Activated naive CD4-positive, alpha-beta T cell treated with anti-CD3 and anti-CD28 coated beads, Interleukin-2, amount 50 U/mL, for 24 hours (primary cell): ENCODE measurements around the gene WIPF2.

Experiments used
- H3K27ac Mint-ChIP-seq: one replicate; pipeline ENCODE4 v1.8.0; 2021; ENCODE audit warnings: mild to moderate bottlenecking, mixed read lengths
- H3K27me3 Mint-ChIP-seq: one replicate; pipeline ENCODE4 v1.8.0; 2021; ENCODE audit warnings: mixed read lengths
- H3K36me3 Mint-ChIP-seq: one replicate; pipeline ENCODE4 v1.8.0; 2021; ENCODE audit warnings: mixed read lengths
- H3K4me1 Mint-ChIP-seq: one replicate; pipeline ENCODE4 v1.8.0; 2021; ENCODE audit warnings: mixed read lengths
- H3K4me3 Mint-ChIP-seq: one replicate; pipeline ENCODE4 v1.8.0; 2021; ENCODE audit warnings: mild to moderate bottlenecking, mixed read lengths
- H3K9me3 Mint-ChIP-seq: one replicate; pipeline ENCODE4 v1.8.0; 2021; ENCODE audit warnings: mixed read lengths

WIPF2 gene

DNA sequence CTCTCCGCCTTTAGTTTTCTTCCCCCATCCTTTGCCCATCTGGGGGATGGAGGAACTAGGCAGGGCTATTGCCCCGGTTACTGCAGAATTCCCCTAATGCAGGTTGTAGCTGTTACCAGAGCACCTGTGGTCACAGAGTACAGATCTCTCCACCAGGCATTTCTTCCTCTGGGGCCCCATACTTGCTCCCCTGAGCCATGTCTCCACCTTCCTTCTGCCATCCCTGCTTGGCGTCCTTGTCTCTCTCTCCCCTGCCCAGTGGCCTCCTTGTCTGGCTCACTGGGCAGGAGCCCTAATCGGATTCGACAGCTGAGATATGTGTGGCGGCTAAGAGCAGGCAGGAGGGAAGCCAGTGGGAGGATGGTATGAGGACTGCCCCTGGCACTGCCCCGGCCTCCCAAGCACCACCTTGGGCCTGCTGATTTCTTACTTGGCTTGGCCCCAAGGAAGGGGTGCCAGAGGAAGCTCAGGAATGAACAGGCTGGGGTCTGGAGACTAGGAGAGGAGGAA lies 91.8 kb downstream of the WIPF2 start:
- H3K4me3 Mint-ChIP-seq, result no peak overlapping the region
- peaks cover 40% of the 10 kb centered on the region for H3K4me1 Mint-ChIP-seq
- H3K9me3 Mint-ChIP-seq, result no peaks in the 10 kb centered on the region
- H3K27me3 Mint-ChIP-seq, result no peaks in the 10 kb centered on the region
- H3K27ac Mint-ChIP-seq, result no peak overlapping the region
- no peaks in the 10 kb centered on the region for H3K36me3 Mint-ChIP-seq

DNA sequence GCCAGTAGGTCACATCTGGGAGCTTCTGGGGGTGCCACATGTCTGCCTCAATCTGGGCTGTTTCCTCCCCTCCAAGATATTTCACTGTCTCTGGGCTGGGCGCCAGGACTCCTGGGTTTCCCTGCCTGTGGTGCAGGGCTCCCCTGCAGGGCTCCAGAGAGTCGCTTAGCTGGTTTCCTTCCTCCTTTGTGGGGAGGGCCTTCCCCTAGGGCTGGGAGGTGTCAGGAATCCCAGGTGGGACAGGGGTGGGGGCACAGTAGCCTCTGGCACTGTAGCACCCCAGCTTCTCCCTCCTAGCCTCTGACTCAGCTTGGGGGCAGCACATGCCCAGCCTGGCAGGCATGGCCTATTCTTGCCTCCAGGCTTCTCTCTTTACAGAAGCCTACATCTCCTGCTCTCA lies 92.5 kb downstream of the WIPF2 start:
- H3K27me3 Mint-ChIP-seq, result no peaks in the 10 kb centered on the region
- H3K36me3 Mint-ChIP-seq, result no peaks in the 10 kb centered on the region
- no peak overlapping the region for H3K4me3 Mint-ChIP-seq
- no peak overlapping the region for H3K27ac Mint-ChIP-seq
- H3K4me1 Mint-ChIP-seq, result peaks cover 46% of the 10 kb centered on the region
- H3K9me3 Mint-ChIP-seq, result no peaks in the 10 kb centered on the region

- Mint-ChIP-seq H3K27ac (no peak overlapping the region), H3K9me3 (no peaks in the 10 kb centered on the region), H3K27me3 (no peaks in the 10 kb centered on the region), H3K4me3 (no peak overlapping the region), H3K36me3 (no peaks in the 10 kb centered on the region), H3K4me1 (peaks cover 49% of the 10 kb centered on the region)
Observed at GRCh38 chr17:40312131-40312731, 93.1 kb downstream of the WIPF2 start.

DNA sequence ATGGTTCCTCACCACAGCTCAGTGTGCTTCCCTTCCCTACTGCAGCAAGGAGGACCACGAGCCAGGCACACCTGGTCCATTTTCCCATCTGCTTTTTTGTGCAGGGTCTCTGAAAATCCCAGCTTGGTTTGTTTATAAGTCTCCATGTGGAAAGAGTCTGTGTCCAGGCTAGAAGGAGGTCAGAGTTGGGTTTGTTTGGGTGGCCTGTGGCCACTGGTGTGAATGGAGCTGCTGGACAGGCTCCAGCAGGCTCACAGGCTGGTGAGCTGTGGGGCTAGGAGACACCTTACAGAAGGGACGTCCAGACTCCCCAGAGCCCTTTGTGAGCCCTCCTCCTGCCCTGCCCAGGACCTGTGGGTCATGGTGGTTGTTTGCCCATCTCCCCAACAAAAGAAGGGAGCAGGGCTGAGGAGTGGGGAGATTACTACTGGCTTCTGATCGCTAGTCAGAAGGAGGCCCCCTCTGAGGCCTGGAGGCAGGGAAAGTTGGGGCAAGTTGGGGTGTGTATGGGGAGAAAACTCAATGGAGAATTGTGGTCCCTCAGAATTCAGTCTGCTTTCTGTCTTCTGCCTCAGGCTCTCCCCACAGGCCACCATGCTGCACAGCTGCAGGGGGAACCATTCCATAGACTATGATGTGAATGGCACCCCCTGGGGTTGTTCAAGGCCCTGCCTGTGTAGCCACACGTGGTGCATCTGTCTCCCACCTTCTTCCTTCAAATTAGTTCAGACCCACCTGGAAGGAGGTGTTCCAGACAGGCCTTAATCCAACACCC lies 94.0 kb downstream of the WIPF2 start:
- no peak overlapping the region for H3K4me3 Mint-ChIP-seq
- H3K4me1 Mint-ChIP-seq, result peaks cover 57% of the 10 kb centered on the region
- no peaks in the 10 kb centered on the region for H3K9me3 Mint-ChIP-seq
- H3K36me3 Mint-ChIP-seq, result no peaks in the 10 kb centered on the region
- H3K27me3 Mint-ChIP-seq, result no peaks in the 10 kb centered on the region
- H3K27ac Mint-ChIP-seq, result no peak overlapping the region

GRCh38 chr17:40313668-40314583 lies 94.8 kb downstream of the WIPF2 start:
- Mint-ChIP-seq H3K27me3 (no peaks in the 10 kb centered on the region), H3K9me3 (no peaks in the 10 kb centered on the region), H3K36me3 (no peaks in the 10 kb centered on the region), H3K4me3 (no peak overlapping the region), H3K4me1 (peaks cover 57% of the 10 kb centered on the region), H3K27ac (peak overlapping the region; percentile 51)

DNA sequence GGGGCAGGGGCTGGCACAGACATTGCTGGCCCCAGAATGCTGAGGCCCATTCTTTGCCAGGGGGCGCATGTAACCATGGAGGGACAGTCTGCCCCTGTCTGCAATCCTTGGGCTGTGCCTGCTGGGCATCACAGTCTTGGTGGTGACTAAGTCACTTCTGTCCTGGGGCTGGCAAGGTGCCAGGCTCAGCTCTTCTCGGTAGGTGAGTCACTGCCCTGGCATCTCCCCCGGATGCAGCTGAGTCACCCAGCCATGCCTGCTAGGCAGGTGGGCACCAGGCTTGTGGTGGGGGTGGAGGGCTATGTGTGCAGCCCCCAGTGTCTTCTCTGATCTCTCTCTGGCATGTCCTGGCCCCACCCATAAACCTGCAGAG lies 95.5 kb downstream of the WIPF2 start:
- no peaks in the 10 kb centered on the region for H3K36me3 Mint-ChIP-seq

DNA sequence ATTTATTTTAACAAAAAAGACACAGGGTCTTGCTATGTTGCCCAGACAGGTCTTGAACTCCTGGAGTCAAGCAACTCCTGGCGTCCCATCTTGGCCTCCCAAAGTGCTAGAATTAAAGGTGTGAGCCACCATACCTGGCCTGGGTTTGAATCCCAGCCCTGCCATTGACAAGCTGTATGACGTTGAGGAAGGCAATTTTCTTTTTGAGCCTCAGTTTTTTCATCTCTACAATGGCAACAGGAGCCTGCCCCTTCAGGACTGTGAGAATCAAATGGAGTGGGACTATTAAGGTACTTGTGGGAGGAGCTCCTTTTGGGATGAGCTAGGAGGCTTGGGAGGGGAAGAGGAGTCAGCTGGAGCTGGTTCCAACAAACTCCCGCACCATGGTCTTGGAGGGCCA lies 96.1 kb downstream of the WIPF2 start:
- Mint-ChIP-seq H3K9me3 (no peaks in the 10 kb centered on the region), H3K4me3 (no peak overlapping the region), H3K4me1 (peaks cover 63% of the 10 kb centered on the region), H3K27me3 (no peaks in the 10 kb centered on the region), H3K36me3 (peaks cover 2% of the 10 kb centered on the region), H3K27ac (no peak overlapping the region)

More for the DNA sequence above, 95.5 kb downstream of the WIPF2 start:
- Mint-ChIP-seq H3K27ac (peak overlapping the region; percentile 25), H3K4me3 (peak overlapping the region; percentile 6), H3K4me1 (peaks cover 57% of the 10 kb centered on the region), H3K9me3 (no peaks in the 10 kb centered on the region), H3K27me3 (no peaks in the 10 kb centered on the region)

DNA sequence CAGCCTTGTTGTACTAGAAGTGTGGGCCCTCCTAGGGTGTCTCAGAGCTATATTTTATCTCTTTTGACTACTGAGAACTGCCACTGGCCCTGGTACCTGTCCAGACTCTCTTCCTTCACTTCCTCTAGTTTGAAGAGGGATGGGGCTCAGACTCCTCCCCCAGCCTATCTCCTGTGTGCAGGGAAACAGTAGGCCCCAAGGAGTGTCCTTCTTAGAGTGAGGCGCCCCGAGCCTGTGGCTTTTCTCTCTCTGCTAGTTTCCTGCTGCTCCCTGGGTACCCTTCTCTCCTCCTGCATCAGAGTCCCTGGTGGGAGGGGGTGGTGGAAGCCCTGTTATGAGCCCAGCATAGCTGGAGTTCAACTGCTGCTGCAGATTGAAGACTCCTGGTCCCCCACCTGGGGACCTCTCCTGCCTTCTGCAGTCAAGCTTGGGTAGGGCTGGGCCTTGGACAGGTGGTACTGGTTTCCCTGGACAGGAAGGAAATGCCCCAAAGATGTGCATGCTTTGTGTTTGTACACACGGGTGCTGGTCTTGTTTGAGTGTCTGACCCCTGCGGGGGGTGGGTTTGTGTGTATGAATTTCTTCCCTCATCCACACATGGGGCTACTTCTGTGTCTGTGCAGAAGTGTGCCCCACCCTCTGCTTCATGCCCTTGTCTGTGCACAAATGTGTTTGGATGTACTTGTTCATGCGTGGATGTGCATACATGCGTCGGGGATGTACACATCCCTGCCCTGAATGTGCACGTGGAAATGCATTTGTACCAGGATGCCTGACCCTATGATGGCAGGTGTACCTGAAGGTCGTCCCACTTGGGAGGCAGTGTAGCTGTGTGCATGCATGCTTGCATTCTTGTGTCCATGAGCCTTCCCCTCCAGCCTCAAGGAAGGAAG lies 96.8 kb downstream of the WIPF2 start:
- Mint-ChIP-seq H3K36me3 (peaks cover 2% of the 10 kb centered on the region), H3K4me3 (peak overlapping the region; percentile 11), H3K27ac (peak overlapping the region; percentile 46), H3K9me3 (no peaks in the 10 kb centered on the region), H3K27me3 (no peaks in the 10 kb centered on the region), H3K4me1 (peaks cover 67% of the 10 kb centered on the region)

DNA sequence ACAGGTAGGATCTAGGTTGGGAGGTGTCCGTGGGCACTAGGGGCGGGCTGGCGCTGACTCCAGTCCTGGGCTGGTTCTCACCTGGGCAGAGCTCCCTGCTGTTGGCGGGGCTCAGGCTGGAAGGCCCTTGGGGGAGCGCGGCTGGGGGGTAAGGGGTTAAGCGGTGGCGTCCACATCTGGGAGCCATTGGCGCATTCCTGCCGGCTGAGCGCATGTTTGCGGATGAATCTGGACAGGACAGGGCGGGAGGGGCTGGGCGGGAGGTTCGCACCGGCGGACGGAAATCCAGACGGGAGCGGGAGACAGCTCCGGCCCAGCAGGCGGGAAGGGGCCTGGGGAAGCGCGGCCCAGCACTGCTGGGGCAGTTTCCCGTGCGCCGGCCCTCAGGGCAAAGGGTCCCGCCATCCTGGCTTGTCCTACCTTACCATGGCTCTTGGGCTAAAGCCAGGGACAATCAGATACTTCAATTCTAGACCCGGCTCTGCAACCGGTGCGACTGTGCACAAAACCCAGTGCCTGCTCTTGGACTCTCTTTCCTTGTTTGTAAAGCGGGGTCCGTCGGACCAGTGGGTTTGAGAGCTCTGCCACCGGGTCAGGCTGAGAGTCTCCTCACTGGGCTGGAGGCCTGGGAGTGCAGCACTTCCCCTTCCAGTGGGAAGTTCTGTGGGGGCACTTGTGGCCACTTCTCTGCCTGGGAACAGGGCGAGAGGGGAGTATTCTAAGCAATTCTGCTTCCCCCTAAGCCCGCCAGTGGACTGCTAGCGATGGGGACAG lies 97.7 kb downstream of the WIPF2 start:
- no peaks in the 10 kb centered on the region for H3K27me3 Mint-ChIP-seq
- peaks cover 65% of the 10 kb centered on the region for H3K4me1 Mint-ChIP-seq
- H3K27ac Mint-ChIP-seq, result peak overlapping the region; percentile 46
- no peaks in the 10 kb centered on the region for H3K9me3 Mint-ChIP-seq
- peak overlapping the region; percentile 97 for H3K4me3 Mint-ChIP-seq
- H3K36me3 Mint-ChIP-seq, result peaks cover 2% of the 10 kb centered on the region

GRCh38 chr17:40317345-40317873 lies 98.3 kb downstream of the WIPF2 start:
- H3K27me3 Mint-ChIP-seq, result no peaks in the 10 kb centered on the region
- peak overlapping the region; percentile 94 for H3K27ac Mint-ChIP-seq
- H3K36me3 Mint-ChIP-seq, result peaks cover 2% of the 10 kb centered on the region
- no peaks in the 10 kb centered on the region for H3K9me3 Mint-ChIP-seq
- peak overlapping the region; percentile 97 for H3K4me3 Mint-ChIP-seq
- peaks cover 60% of the 10 kb centered on the region for H3K4me1 Mint-ChIP-seq

DNA sequence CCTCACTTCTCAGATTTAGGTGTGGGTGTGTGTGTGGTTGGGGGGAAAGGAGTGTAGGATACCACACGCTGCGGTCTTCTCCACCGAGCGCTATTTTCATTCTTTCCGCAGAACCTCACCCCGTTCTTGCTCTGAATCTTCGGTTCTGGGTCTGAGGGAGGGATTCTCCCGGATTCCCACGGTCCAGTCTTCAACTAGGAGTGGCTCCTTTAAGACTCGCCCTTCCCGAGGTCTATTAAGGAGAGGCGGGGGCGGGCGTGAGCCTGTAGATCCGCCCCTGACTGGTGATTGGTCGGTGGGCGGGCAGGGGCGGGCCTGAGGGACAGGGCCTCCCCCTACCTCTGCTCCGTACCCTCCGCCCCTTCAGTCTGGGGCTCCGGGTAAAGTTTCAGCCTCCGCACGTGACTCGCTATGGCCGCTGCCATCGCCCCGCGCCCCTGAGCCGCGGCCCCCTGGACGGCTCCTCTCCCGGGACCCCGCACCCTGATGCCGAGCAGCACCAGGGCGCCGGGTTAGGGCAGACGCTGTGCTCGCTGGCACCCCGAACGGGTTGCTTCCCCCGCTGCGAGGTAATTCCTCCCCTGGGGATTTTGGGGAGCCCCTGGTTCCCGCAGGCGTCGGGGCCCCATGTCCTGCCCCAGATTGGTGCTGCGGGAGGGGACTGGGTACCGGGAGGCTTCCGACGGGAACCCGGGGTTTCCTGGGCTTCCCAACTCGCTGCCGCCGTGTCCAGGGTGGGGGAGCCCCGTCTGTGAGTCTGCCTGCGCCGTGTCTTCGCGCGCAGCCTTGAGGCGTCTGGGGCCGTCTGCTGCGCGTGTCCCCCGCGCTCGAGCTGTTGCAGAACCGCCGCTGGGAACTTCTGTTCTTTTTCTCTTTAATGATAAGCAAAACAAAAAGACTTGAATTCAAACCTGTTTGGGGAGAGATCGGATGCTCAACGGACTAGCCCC lies 99.1 kb downstream of the WIPF2 start:
- peak overlapping the region; percentile 94 for H3K27ac Mint-ChIP-seq
- peaks cover 64% of the 10 kb centered on the region for H3K4me1 Mint-ChIP-seq
- H3K27me3 Mint-ChIP-seq, result no peaks in the 10 kb centered on the region
- H3K9me3 Mint-ChIP-seq, result no peaks in the 10 kb centered on the region
- H3K4me3 Mint-ChIP-seq, result peak overlapping the region; percentile 97
- H3K36me3 Mint-ChIP-seq, result peaks cover 2% of the 10 kb centered on the region

DNA sequence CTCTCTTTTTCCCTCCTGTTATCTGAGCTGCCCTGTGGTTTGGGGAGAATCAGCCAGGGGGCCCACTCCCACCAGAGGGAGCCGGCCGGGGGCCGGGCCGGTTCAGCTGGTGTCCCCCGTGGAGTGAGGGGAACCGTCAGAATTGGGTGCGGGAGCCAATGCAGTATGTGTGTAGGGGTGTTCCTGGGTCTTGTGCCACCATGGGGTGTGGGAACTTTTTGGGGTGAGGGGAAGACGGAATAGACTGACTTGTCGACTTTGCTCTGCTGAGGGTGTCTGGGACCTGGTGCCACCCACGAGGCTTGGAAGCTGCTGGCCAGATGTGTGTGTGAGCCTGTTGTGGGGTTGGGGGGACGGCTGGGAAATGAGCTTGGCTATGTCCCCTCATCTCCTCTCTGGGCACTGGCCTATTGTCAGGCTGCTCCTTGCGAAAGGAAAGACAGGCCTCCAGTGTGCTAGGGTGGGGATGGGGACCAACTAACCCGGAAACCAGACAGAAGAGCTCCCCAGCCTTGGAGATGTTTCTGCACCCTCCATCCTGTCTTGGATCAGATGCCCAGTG lies 99.8 kb downstream of the WIPF2 start:
- no peaks in the 10 kb centered on the region for H3K27me3 Mint-ChIP-seq
- H3K4me1 Mint-ChIP-seq, result peaks cover 67% of the 10 kb centered on the region
- H3K9me3 Mint-ChIP-seq, result no peaks in the 10 kb centered on the region
- H3K36me3 Mint-ChIP-seq, result peaks cover 2% of the 10 kb centered on the region
- H3K27ac Mint-ChIP-seq, result peak overlapping the region; percentile 94
- peak overlapping the region; percentile 97 for H3K4me3 Mint-ChIP-seq
